ENCODE measurements around the gene FGF14. TPM values are rescaled to one million over a fixed set of nuclear protein-coding genes. Genes with fewer than 3 reads are reported as not detected.

Gene FGF14
- total RNA-seq, 3 donors from 2014 or later (not counting 1 experiment from before 2014, with no cell fraction given), result not detected

- H3K27ac Mint-ChIP-seq, result no peak overlapping the region
- Histone ChIP-seq H3K4me3 (ENCODE audit: low read length) (no peak overlapping the region), H3K4me1 (ENCODE audit: control insufficient read depth, insufficient read depth, low read length) (no peaks in the 10 kb centered on the region), H3K27me3 (ENCODE audit: control insufficient read depth, insufficient read depth, low read length) (no peaks in the 10 kb centered on the region), H3K9me3 (ENCODE audit: control insufficient read depth, insufficient read depth, low read length) (no peaks in the 10 kb centered on the region), H3K36me3 (ENCODE audit: control insufficient read depth, insufficient read depth, low read length) (no peaks in the 10 kb centered on the region), H3K27ac (ENCODE audit: low read length) (no peak overlapping the region)
- intact Hi-C loops (cut with micrococcal nuclease), result no loop called here
- no peaks in the 10 kb centered on the region for H3K4me1 Mint-ChIP-seq
- H3K9me3 Mint-ChIP-seq, result peaks cover 2 to 6% of the 10 kb centered on the region in 2 donors
- no peaks in the 10 kb centered on the region for H3K36me3 Mint-ChIP-seq
- ATAC-seq, result no peak
- WGBS (ENCODE audit: insufficient coverage), result 71% methylated on average over 1 of the region's 1 CpG
- no peak for DNase-seq
- no peak overlapping the region for H3K4me3 Mint-ChIP-seq
- no peaks in the 10 kb centered on the region for H3K27me3 Mint-ChIP-seq (ENCODE audit: low read depth in 2 of 2)
- TF ChIP-seq CTCF (IDR thresholded peaks at IDR 0.05), result no peak
These were observed 590.5 kb downstream of the FGF14 start for GRCh38 chr13:101811284-101811839.

- WGBS (ENCODE audit: insufficient coverage), result 59% methylated on average over 4 of the region's 4 CpGs
- DNase-seq (no peak), ATAC-seq (no peak)
- no peak overlapping the region for H3K27ac ChIP-seq (ENCODE audit: low read length)
- Mint-ChIP-seq H3K27me3 (ENCODE audit: low read depth in 2 of 2) (peaks cover 0 to 2% of the 10 kb centered on the region in 2 donors), H3K9me3 (peaks cover 4 to 5% of the 10 kb centered on the region in 2 donors), H3K36me3 (no peaks in the 10 kb centered on the region), H3K27ac (no peak overlapping the region), H3K4me3 (no peak overlapping the region), H3K4me1 (no peaks in the 10 kb centered on the region)
- no peak overlapping the region for H3K4me3 ChIP-seq (ENCODE audit: low read length)
- no peaks in the 10 kb centered on the region for H3K27me3 ChIP-seq (ENCODE audit: control insufficient read depth, insufficient read depth, low read length)
- no peaks in the 10 kb centered on the region for H3K9me3 ChIP-seq (ENCODE audit: control insufficient read depth, insufficient read depth, low read length)
- no peaks in the 10 kb centered on the region for H3K4me1 ChIP-seq (ENCODE audit: control insufficient read depth, insufficient read depth, low read length)
- intact Hi-C loops (cut with micrococcal nuclease), result no loop called here
- TF ChIP-seq CTCF (IDR thresholded peaks at IDR 0.05), result no peak
- H3K36me3 ChIP-seq (ENCODE audit: control insufficient read depth, insufficient read depth, low read length), result no peaks in the 10 kb centered on the region
These were observed 602.7 kb downstream of the FGF14 start for GRCh38 chr13:101799196-101799595.

- intact Hi-C loops (cut with micrococcal nuclease), result no loop called here
- H3K4me3 Mint-ChIP-seq, result no peak overlapping the region
- DNase-seq, result no peak
- Histone ChIP-seq H3K4me3 (ENCODE audit: low read length) (no peak overlapping the region), H3K4me1 (ENCODE audit: control insufficient read depth, insufficient read depth, low read length) (no peaks in the 10 kb centered on the region), H3K27ac (ENCODE audit: low read length) (no peak overlapping the region), H3K9me3 (ENCODE audit: control insufficient read depth, insufficient read depth, low read length) (no peaks in the 10 kb centered on the region), H3K27me3 (ENCODE audit: control insufficient read depth, insufficient read depth, low read length) (no peaks in the 10 kb centered on the region), H3K36me3 (ENCODE audit: control insufficient read depth, insufficient read depth, low read length) (no peaks in the 10 kb centered on the region)
- H3K27me3 Mint-ChIP-seq (ENCODE audit: low read depth in 2 of 2), result peaks cover 0 to 2% of the 10 kb centered on the region in 2 donors
- peaks cover 6 to 7% of the 10 kb centered on the region in 2 donors for H3K9me3 Mint-ChIP-seq
- TF ChIP-seq CTCF (IDR thresholded peaks at IDR 0.05), result no peak
- H3K27ac Mint-ChIP-seq, result no peak overlapping the region
- 48% methylated on average over 1 of the region's 1 CpG for WGBS (ENCODE audit: insufficient coverage)
- no peaks in the 10 kb centered on the region for H3K4me1 Mint-ChIP-seq
- H3K36me3 Mint-ChIP-seq, result no peaks in the 10 kb centered on the region
- ATAC-seq, result no peak
These were observed 603.4 kb downstream of the FGF14 start for GRCh38 chr13:101798437-101798836.

- no peaks in the 10 kb centered on the region for H3K4me1 ChIP-seq (ENCODE audit: control insufficient read depth, insufficient read depth, low read length)
- H3K36me3 ChIP-seq (ENCODE audit: control insufficient read depth, insufficient read depth, low read length), result no peaks in the 10 kb centered on the region
- TF ChIP-seq CTCF (IDR thresholded peaks at IDR 0.05), result no peak
- WGBS (ENCODE audit: insufficient coverage), result 76% methylated on average over 3 of the region's 3 CpGs
- no peaks in the 10 kb centered on the region for H3K27me3 Mint-ChIP-seq (ENCODE audit: low read depth in 2 of 2)
- no peak for DNase-seq
- no peak overlapping the region for H3K4me3 ChIP-seq (ENCODE audit: low read length)
- H3K9me3 ChIP-seq (ENCODE audit: control insufficient read depth, insufficient read depth, low read length), result no peaks in the 10 kb centered on the region
- ATAC-seq, result no peak
- no peak overlapping the region for H3K27ac ChIP-seq (ENCODE audit: low read length)
- no peaks in the 10 kb centered on the region for H3K36me3 Mint-ChIP-seq
- H3K4me3 Mint-ChIP-seq, result no peak overlapping the region
- H3K9me3 Mint-ChIP-seq, result peaks cover 4 to 7% of the 10 kb centered on the region in 2 donors
- H3K27me3 ChIP-seq (ENCODE audit: control insufficient read depth, insufficient read depth, low read length), result no peaks in the 10 kb centered on the region
- no peaks in the 10 kb centered on the region for H3K4me1 Mint-ChIP-seq
- H3K27ac Mint-ChIP-seq, result no peak overlapping the region
- intact Hi-C loops (cut with micrococcal nuclease), result no loop called here
These were observed 606.4 kb downstream of the FGF14 start for GRCh38 chr13:101795460-101795859.

Data from natural killer cell (primary cell).